Fibroblast of gingiva (primary cell): ENCODE results near the gene SETBP1.

Source experiments
- DNase-seq: peaks from one replicate; pipeline ENCODE4 v3.0.0-alpha.2; 2011; ENCODE audit warnings: low read depth

SETBP1 gene

DNA sequence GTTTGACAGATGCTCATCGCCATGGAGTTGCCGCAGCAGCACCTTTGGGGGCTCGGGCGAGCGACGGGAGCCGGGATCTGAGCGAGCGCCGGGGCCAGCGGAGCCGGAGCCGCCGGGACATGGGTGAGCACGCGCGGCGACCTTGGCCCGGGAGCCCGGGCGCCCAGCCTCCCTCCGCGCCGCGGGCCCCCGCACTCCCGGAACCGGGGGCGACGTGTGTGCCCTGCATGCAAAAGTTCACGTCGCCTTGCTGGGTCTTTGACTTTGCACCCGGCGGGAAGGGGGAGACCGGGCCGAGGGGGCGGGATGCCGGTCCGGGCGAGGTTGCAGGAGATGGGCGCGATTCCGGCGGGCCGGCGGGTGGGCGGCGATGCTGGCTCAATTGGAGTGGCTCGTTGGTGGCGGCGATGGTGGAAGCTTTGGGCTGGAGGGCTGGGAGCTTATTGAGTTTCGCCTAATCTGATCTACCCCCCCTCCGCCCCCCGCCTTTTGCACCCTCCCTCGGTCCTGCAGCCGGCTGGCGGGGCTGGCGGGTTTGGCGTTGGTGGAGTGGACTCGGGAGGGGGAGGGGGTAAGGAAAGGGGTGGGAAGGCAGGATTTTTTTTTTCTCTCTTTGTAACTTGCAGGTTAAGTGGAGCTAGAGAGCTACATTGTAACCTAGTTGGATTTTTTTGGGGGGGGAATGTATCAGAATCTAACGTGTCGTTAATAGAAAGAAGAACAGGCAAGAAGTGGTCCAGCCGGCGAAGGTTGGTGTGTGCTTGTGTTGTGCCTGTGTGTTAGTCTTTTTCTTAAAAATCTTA, at the start of gene SETBP1:
TSS of gene SETBP1 (plus strand) at position 616 of the 803 bp plus-strand sequence. CDS start 20,459 bp downstream, outside the sequence.
- DNase-seq: peak; percentile 36

DNA sequence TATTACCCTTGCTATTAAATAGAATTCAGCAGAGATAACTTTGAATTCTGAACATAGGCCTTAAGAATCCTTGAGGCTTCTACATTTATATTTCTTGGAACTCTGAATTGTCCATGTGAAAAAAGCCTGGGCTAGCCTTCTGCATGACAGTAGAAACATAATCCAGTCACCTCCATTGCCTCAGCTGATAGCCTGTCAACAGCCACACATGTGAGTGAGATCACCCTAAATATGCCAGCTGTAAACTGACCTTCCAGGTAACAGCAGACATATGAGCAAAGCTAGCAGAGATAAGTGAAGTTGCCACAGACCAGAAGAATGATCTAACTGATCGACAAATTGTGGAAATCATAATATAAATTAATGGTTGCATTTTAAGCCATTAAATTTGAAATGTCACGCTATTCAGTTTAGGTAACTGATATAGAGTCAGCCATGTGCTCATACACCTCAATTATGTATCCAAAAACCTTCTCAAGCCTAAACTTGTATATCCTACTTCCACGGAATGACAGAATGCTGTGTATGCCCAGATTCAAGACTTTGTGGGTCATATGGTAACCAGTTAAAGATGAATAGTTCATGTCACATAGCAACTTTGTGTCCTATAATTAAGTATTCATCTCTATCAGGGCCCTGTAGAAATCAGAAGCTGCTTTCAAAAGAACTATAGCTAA, 48.1 kb upstream of the SETBP1 start:
- DNase-seq: no peak

GRCh38 chr18:44635546-44635945, 45.1 kb upstream of the SETBP1 start:
- no peak for DNase-seq

- no peak for DNase-seq
Measured at GRCh38 chr18:44636241-44636640, 44.4 kb upstream of the SETBP1 start.

GRCh38 chr18:44637210-44638033, 43.3 kb upstream of the SETBP1 start:
- no peak for DNase-seq

- no peak for DNase-seq
Measured at GRCh38 chr18:44638034-44638540, 42.6 kb upstream of the SETBP1 start.

- DNase-seq: no peak
Measured at GRCh38 chr18:44638811-44639210, 41.9 kb upstream of the SETBP1 start.

DNA sequence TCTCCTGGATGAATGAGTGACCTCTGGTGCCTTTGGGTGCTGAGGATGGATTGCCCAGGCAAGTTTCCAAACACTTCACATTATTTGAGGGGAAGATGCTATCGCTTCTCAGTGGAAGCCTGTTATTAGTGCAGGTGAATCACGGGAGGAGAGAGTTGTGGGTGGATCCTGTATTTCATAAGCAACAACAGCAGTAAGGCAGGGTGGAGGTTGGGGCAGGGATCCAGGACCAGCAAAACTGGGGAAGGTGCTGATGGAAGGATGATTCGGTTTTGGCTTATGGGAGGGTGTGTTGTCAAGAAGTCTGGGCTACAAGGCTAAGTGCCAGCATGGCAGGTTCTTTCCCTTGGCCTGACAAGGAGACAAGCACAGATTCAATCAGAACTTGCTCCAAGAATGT, 37.7 kb upstream of the SETBP1 start:
- no peak for DNase-seq

- DNase-seq: peak; percentile 64
Measured at GRCh38 chr18:44651478-44651877, 29.2 kb upstream of the SETBP1 start.

- DNase-seq: no peak
Measured at GRCh38 chr18:44651918-44652572, 28.6 kb upstream of the SETBP1 start.

- DNase-seq: no peak
Measured at GRCh38 chr18:44652722-44653121, 28.0 kb upstream of the SETBP1 start.

GRCh38 chr18:44654573-44654972, 26.1 kb upstream of the SETBP1 start:
- peak; percentile 71 for DNase-seq

DNA sequence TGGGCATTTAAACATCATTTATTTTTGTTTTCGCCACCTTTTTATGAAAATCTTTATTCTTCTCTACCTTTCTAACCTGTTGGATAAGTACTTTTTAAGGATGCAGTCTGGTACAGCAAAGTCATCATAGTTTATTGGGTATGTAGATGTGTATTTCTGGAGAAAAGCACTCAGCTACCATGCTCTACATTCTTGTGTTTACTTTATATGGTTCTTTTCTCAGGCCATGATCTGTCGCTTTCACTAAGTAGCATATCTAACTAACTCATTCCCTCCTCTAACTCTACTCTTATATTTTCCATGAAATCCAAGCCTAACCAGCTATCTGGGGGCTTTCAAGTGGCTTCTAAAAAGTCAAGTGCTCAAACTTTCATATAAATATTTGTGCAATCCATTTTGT, 25.3 kb upstream of the SETBP1 start:
- DNase-seq: no peak

- DNase-seq: no peak
Measured at GRCh38 chr18:44659771-44660170, 20.9 kb upstream of the SETBP1 start.

DNA sequence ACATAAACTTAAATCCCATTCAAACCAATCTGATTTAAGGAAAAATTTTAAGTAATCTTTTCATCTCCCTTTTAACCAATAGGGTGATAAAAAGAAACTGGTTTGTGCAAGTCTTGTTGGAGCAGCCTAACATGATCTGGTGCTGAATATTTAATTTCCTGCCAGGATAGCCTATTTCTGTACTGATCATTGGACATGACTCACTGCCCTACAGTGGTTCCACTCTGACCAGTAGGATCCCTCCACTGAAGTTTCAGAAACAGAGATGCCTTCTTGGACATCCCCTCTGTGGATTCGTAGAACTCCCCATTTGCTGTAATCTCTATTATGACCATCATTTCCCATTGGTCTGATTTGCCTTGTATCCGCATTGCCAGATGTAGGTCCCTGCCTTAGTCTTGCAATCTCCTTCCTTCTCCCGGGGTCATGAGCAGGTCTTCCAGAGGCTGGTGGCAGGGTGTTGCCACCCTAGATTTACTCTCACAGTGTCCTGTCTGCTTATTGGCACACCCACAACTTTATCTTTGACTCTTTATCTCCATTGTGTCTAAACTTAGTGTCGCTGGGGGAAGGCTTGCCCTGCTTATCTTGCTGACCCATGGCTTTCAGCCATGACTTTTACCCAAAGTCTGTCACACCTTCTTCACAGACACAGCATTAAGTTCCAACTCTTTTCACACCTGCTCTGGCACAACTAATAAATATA, 12.3 kb upstream of the SETBP1 start:
- DNase-seq: no peak

DNA sequence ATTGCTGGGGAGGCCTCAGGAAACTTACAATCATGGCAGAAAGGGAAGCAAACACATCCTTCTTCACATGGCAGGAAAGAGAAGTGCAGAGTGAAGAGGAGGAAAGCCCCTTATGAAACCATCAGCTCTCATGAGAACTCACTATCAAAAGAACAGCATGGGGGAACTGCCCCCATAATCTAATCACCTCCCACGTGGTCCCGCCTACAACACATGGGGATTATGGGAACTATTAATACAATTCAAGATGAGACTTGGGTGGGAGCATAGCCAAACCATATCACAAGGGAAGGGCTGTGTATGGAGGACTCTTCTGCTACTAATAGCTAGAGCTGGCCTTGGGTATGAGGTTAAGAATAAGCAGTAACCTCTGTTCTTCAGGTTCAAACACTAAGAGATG, 8.8 kb upstream of the SETBP1 start:
- DNase-seq: no peak

- DNase-seq: no peak
Measured at GRCh38 chr18:44672506-44672905, 8.2 kb upstream of the SETBP1 start.

- no peak for DNase-seq
Measured at GRCh38 chr18:44673256-44673880, 7.3 kb upstream of the SETBP1 start.

GRCh38 chr18:44677933-44678332, 2.8 kb upstream of the SETBP1 start:
- DNase-seq: no peak

- DNase-seq: no peak
Measured at GRCh38 chr18:44678725-44679055, 2.0 kb upstream of the SETBP1 start.
